Measurements from ENCODE around the gene PNKP.

DNA sequence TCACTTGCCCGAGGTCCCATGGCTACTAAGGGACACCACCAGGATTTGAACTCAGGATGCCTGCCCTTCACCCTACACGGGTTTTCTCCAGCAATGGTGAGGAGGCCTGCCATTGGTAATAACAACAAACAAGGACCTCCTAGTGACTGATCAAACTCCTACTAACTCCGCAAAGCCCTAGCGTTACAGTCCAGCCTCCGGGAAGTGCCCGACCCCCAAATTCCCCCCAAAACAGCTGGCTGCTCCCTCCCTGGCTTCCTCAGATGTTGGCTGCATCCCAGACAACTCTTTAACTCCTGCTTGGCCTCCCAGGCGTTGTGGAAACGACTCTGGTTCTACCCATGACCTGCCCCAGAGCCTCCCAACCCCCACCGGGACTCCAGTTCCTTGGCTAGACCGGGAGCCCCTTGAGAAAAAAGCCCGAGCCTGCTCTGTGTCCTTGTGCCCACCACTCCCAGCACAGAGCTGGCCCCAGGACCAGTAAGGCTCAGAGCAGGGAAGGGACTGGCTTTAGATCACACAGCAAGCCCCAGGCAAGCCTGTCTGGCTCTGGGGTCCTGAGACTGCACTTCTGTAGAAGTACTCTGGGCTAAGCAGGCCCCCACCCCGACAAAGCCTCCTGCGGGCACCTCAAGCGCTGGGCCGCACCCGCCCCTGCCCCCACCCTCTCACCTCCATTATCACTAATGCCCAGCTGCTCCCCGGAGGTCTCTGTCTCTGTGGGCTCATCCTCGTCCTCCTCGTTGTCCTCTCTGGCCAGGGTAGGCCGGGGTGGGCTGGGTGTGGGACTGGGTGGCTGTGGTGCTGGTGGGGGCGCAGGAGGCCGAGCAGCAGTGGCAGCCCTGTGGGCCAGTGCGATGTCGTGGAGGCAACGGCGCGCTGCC, 5.1 kb upstream of the PNKP start:
- TF ChIP-seq, protein P1, sequence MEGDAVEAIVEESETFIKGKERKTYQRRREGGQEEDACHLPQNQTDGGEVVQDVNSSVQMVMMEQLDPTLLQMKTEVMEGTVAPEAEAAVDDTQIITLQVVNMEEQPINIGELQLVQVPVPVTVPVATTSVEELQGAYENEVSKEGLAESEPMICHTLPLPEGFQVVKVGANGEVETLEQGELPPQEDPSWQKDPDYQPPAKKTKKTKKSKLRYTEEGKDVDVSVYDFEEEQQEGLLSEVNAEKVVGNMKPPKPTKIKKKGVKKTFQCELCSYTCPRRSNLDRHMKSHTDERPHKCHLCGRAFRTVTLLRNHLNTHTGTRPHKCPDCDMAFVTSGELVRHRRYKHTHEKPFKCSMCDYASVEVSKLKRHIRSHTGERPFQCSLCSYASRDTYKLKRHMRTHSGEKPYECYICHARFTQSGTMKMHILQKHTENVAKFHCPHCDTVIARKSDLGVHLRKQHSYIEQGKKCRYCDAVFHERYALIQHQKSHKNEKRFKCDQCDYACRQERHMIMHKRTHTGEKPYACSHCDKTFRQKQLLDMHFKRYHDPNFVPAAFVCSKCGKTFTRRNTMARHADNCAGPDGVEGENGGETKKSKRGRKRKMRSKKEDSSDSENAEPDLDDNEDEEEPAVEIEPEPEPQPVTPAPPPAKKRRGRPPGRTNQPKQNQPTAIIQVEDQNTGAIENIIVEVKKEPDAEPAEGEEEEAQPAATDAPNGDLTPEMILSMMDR (IDR thresholded peaks at IDR 0.05): no peak
- TF ChIP-seq, protein P2, sequence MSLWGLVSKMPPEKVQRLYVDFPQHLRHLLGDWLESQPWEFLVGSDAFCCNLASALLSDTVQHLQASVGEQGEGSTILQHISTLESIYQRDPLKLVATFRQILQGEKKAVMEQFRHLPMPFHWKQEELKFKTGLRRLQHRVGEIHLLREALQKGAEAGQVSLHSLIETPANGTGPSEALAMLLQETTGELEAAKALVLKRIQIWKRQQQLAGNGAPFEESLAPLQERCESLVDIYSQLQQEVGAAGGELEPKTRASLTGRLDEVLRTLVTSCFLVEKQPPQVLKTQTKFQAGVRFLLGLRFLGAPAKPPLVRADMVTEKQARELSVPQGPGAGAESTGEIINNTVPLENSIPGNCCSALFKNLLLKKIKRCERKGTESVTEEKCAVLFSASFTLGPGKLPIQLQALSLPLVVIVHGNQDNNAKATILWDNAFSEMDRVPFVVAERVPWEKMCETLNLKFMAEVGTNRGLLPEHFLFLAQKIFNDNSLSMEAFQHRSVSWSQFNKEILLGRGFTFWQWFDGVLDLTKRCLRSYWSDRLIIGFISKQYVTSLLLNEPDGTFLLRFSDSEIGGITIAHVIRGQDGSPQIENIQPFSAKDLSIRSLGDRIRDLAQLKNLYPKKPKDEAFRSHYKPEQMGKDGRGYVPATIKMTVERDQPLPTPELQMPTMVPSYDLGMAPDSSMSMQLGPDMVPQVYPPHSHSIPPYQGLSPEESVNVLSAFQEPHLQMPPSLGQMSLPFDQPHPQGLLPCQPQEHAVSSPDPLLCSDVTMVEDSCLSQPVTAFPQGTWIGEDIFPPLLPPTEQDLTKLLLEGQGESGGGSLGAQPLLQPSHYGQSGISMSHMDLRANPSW (CRISPR knock-in tag; conservative IDR thresholded peaks at IDR 0.05; ENCODE audit: low read depth): no peak
